ENCODE data around the gene ERP44.
"Not testable (repeated sequence)": the region's sequence is repeated elsewhere in the genome, so short reads cannot be mapped to it uniquely, and the experiment has no call there.

Gene ERP44

DNA sequence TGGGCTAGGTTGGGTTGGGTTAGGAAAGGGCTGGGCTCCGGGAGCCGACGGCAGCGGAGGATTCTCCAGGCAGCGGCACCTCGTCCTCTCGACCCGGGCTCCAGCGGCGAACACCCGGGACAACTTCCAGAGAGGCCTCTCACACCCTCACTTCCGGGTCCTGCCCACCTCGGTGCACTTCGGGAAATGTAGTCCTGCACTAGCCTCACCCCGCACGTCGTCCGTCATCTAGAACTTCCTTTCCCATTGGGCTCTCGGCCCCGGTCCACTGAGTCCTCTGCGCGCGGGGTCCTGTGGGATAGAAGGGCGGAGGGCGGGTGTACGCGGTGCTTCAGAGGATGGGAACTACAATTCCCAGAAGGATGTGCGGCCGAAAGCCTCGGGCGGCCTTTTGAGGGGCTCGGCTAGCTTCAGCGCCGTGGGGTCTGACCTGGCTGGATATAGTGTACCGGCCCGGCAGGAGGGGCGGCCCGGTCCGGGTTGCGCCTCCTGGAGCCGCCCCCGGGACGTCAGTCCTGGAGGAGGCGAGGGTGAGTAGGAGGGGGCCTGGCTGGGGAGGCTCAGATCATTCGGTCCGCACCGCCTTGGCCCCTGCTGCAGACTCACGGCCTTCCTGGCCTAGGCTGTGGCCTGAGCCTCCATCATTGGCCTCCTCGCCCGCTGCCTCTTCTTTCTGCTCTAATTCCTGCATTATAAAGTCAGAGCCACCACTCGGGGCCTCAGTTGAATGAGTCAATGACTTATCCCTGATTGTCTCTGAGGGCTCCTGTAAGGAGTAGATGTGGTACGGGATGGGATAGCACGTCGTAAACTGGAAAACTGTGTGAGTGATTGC, at the start of gene ERP44, which contains the start of gene INVS:
ERP44 (minus strand) TSS at position 114 of the 835 bp plus-strand sequence. CDS start 160 bp downstream, outside the sequence.
INVS (plus strand) TSS at position 357 of the 835 bp plus-strand sequence. CDS start 5,279 bp downstream, outside the sequence.
- in situ Hi-C loops (cut with HindIII; ENCODE audit: low sequenced_read_pairs), result no loop called here

- in situ Hi-C loops (cut with HindIII; ENCODE audit: low sequenced_read_pairs), result not testable (repeated sequence)
Measured at GRCh38 chr9:100145976-100146375, 47.2 kb upstream of the ERP44 start.

GRCh38 chr9:100145167-100145934, 46.6 kb upstream of the ERP44 start:
- in situ Hi-C loops (cut with HindIII; ENCODE audit: low sequenced_read_pairs), result not testable (repeated sequence)

DNA sequence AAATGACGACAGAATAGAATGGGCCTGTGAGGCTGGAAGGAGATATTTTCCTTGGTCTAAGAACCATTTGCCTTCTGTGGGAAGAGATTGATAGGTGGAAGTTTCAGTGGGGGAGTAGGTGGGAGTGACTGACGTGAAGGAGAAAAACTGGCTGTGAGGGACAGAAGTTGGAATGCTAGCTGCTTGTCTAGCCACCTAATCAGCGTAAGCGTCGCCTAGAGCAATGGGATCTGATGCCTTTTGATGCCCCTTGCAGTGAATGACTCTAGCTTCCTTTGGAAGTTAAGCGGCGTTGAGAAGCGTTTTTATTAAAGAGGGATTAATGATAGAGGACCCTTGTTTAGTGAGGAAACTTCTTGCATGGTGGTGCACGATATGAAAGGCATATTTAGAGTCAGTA, 43.1 kb upstream of the ERP44 start:
- in situ Hi-C loops (cut with HindIII; ENCODE audit: low sequenced_read_pairs), result not testable (repeated sequence)

DNA sequence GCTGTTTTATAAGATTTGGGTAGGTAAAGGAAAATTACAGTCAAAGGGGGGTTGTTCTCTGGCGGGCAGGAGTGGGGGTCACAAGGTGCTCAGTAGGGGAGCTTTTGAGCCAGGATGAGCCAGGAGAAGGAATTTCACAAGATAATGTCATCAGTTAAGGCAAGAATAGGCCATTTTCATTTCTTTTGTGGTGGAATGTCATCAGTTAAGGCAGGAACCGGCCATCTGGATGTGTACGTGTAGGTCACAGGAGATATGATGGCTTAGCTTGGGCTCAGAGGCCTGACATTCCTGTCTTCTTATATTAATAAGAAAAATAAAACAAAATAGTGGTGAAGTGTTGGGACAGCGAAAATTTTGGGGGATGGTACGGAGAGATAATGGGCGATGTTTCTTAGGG, 41.5 kb upstream of the ERP44 start:
- in situ Hi-C loops (cut with HindIII; ENCODE audit: low sequenced_read_pairs), result not testable (repeated sequence)

DNA sequence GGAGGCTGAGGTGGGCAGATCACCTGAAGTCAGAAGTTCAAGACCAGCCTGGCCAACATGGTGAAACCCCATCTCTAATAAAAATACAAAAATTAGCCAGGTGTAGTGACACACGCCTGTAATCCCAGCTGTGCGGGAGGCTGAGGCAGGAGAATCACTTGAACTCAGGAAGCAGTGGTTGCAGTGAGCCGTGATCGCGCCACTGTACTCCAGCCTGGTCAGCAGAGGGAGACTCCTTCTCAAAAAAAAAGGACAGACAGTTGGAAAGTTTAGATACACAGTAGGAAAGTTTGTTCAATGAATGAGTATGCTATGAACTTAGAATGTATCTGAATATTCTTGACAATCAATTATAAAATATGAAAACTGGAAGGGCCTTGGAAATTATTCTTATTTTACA, 38.0 kb upstream of the ERP44 start:
- in situ Hi-C loops (cut with HindIII; ENCODE audit: low sequenced_read_pairs), result not testable (repeated sequence)

DNA sequence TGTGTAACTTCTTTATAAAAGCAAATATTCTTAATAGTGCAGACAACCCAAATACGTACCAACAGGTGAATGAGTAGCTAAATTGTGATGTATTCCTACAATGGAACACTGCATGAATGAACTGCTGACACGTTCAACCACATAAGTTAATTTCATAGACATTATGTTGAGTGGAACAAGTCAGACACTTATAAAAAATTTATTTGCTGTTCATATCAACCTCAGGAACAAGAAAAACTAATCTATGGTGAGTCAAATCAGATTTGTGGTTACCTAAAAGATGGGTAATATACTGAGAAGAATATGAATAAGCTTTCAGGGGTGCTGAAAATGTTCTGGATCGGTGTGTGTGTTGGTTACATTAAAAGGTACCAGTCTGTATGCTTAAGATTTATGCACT, 35.9 kb upstream of the ERP44 start:
- in situ Hi-C loops (cut with HindIII; ENCODE audit: low sequenced_read_pairs), result no loop called here

DNA sequence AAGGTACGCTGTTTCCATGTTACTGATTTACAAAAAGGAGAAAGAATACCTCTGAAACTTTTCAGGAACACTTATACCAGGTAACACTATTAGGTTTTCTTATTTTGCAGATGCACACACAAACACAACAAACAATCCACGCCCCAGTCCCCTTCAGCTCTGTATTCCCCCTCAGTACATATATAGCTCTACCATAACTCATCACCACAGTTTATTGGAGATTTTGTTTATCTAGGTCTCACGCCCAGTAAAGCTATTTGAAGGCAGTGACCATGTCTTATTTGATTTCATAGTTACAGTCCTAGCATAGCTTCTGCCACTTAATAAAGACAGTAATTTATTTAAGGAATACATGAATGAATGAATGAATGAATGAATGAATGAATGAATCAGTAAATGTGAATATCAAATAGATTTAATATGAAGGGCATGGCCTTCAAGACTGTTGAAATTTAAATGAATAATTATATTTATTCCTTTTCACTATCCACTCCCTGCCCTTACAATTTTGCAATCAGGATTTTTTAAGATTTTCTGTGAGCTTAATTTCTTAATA, 33.2 kb upstream of the ERP44 start:
- in situ Hi-C loops (cut with HindIII; ENCODE audit: low sequenced_read_pairs), result no loop called here

DNA sequence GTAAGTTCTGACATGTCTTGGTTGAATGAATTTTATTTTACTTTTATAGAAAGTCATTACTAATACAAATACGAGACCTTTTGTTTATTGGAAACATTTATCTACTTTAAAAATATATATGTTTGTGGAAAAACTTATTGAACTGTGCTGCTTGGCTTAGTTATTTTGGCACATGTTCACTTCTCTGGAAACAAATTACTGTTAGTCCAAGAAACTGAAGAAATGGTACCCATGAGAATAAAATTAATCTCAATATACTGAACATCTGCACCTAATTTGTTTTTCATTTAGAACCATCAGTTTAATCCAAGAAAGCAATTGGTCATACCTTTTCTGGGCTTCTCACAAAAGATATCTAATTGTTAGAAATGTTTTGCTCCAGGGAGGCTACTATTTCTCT, 32.4 kb upstream of the ERP44 start:
- in situ Hi-C loops (cut with HindIII; ENCODE audit: low sequenced_read_pairs), result no loop called here

DNA sequence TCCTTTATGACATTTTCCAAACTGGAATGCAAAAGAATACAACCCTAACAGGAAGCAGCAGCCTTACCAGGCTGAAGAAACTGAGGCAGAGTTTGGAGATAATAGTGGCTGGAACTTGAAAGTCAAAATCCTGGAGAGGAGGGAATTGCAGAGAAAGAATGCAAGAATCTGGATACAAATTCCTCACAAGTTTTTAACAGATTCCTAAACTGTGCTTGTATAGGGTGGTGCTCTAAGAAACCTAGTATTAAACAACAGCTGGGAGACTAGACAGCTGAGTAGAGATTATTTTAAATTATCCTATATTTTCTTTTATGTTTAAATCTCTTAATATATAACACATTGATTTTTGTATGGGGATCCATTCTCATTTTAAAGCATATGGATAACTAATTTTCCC, 31.0 kb upstream of the ERP44 start:
- in situ Hi-C loops (cut with HindIII; ENCODE audit: low sequenced_read_pairs), result no loop called here

GRCh38 chr9:100126423-100126822, 27.6 kb upstream of the ERP44 start:
- in situ Hi-C loops (cut with HindIII; ENCODE audit: low sequenced_read_pairs), result no loop called here

DNA sequence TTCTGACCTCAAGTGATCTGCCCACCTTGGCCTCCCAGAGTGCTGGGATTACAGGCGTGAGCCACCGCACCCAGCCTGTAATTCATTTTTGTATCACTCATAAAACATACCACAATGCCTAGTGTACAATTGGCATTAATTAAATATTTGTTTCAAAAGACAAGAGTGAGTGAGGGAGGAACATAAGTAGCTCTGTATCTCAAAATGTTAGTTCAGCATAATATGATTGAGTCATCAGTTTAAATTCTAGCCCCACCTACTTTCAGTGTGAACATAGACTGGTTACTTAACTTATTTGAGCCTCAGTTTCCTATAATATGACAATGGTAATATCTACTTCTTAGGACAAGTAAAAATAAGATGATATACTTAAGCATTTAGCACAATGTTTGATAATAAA, 27.1 kb upstream of the ERP44 start:
- in situ Hi-C loops (cut with HindIII; ENCODE audit: low sequenced_read_pairs), result no loop called here

- in situ Hi-C loops (cut with HindIII; ENCODE audit: low sequenced_read_pairs), result no loop called here
Measured at GRCh38 chr9:100125236-100125635, 26.4 kb upstream of the ERP44 start.

- in situ Hi-C loops (cut with HindIII; ENCODE audit: low sequenced_read_pairs), result no loop called here
Measured at GRCh38 chr9:100120286-100120685, 21.5 kb upstream of the ERP44 start.

DNA sequence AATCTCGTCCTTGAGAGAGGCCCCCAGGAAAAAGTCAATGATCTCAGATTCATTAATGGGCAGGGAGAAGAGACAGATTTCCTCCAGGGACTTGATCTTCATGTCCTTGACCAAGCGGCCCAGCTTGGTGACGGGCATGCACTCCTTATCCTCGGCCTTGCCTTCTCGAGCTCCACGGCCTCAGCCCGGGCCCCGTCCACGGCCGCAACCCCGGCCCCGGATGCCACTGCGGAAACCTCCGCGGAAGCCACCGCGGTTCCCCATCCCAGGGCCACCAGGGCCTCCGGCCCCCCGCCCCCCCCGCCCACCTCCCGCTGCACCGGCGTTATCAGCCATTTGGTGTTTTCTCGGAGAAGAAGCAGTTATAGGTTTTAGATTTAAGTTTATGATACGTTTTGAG, 18.5 kb upstream of the ERP44 start:
- in situ Hi-C loops (cut with HindIII; ENCODE audit: low sequenced_read_pairs), result no loop called here

DNA sequence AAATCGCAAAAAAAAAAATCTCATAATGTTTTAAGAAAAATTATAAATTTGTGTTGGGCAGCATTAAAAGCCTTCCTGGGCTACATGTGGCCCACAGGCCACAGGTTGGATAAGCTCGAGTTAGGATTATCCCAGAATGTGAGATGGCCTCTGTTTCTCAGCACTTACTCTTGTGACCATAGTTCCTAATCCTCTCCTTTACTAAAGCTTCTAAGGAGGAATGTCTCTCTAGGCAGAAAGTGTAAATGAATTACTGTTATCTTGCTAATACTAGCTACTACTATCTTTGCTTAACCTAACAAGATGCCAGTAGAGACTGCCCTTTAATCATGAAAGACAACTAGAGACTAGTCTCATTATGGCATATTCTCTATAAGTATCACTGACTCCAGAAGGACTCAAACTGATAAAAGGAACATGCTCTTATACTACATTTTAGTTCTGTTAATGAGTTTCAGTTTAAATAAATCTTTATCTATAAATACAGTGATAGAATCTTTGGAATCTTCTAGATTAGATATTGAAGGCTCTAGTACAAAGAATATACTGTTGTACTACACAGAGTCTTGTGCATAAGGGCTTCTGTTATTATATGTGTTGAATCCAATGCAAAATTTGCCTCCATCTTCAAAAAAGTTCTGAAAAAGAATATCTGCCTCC, 14.0 kb upstream of the ERP44 start:
- in situ Hi-C loops (cut with HindIII; ENCODE audit: low sequenced_read_pairs), result no loop called here

DNA sequence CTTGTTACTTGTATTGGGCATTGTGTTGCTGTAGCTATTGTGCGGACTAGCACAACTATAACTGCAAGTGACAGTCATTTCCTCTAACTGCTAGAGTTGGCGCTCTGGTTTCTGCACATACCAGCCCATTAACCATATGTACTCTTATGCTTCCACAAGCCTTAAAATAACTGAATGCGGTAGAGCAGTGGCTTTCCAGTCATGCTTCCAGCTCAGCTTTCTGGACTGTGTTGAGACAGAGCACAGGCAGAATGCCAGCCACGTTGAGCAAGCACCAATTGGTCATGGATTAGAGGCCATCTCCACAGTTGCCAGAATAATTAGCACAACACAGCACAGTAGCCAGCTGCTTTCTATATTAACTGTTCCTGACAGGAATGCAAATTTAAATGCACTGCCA, 12.4 kb upstream of the ERP44 start:
- in situ Hi-C loops (cut with HindIII; ENCODE audit: low sequenced_read_pairs), result no loop called here

DNA sequence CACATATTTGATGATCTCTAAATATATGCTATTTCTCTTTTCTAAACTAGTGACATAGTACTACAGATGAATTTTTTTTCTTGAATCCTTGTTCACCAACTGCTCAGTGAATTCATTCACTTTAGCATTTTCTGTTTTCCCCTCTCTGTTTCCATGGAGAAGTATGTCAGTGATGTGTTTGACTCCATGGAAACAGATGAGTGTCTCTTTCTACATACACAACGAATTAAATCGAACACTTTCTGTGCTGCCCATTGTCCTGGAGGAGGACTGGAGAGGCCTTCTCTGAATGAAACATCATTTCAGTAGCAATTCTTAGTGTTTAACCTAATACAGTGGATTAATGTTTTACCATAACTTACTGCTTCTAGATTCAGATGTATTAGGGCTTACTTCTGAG, 9.8 kb upstream of the ERP44 start:
- in situ Hi-C loops (cut with HindIII; ENCODE audit: low sequenced_read_pairs), result no loop called here

DNA sequence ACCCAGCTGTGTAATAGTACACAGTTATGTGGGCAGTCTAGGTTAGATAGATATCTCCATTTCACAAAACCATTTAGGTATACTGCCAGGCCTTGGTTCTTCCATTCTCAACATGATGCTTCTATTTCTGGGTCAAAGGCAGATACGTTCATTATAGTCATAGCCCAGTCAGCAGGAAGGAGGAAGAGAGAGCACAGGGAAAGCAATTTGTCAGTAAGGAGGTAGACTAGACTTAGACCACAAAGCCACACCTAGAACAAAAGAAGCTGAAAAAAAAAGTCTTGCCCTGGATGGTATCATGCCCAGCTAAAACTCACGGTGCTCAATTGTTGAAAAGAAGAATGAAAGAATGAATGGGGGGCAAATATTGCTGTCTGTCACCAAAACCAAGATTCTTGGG, 7.8 kb upstream of the ERP44 start:
- in situ Hi-C loops (cut with HindIII; ENCODE audit: low sequenced_read_pairs), result no loop called here

GRCh38 chr9:100105861-100106260, 7.1 kb upstream of the ERP44 start:
- in situ Hi-C loops (cut with HindIII; ENCODE audit: low sequenced_read_pairs), result no loop called here

GRCh38 chr9:100104314-100104713, 5.5 kb upstream of the ERP44 start:
- in situ Hi-C loops (cut with HindIII; ENCODE audit: low sequenced_read_pairs), result no loop called here
